Measurements from ENCODE around the gene CYP19A1. TPM values are rescaled to one million over a fixed set of nuclear protein-coding genes. Genes with fewer than 3 reads are reported as not detected.
A peak's percentile ranks its signal among the peaks of the same experiment; 100 is the strongest.

The CYP19A1 gene
- total RNA-seq, 2 experiments from 2014 or later: not detected

DNA sequence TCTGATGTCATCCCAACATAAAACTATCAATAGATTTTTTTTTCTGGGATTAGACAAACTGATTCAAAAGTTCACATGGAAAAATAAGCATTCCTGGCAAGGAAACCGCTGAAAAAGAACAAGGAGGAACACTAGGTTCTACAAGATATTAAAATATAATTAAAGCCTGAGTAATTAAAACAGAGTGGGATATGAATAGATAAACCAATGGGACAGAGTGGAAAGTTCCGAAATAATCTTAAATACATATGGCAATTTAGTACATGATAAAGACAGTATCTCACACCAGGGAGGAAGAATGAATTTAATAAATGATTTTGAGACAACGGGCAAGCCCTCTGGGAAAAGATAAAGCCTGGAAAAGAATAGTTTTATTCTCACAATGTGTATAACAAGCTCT, 7.7 kb upstream of the CYP19A1 start:
- H3K9me3 Mint-ChIP-seq: no peaks in the 10 kb centered on the region
- peaks cover 22% of the 10 kb centered on the region for H3K27me3 Mint-ChIP-seq
- no peak overlapping the region for H3K4me3 Mint-ChIP-seq
- H3K27ac Mint-ChIP-seq: no peak overlapping the region
- no peaks in the 10 kb centered on the region for H3K4me1 Mint-ChIP-seq
- no peak for DNase-seq
- H3K36me3 Mint-ChIP-seq: no peaks in the 10 kb centered on the region

GRCh38 chr15:51343466-51343865, 5.1 kb upstream of the CYP19A1 start:
- peaks cover 37% of the 10 kb centered on the region for H3K27me3 Mint-ChIP-seq

GRCh38 chr15:51342227-51342999, 4.0 kb upstream of the CYP19A1 start:
- Mint-ChIP-seq H3K4me1 (no peaks in the 10 kb centered on the region), H3K36me3 (no peaks in the 10 kb centered on the region), H3K27me3 (peaks cover 39% of the 10 kb centered on the region), H3K4me3 (no peak overlapping the region), H3K9me3 (no peaks in the 10 kb centered on the region), H3K27ac (no peak overlapping the region)
- DNase-seq: no peak

More at GRCh38 chr15:51343466-51343865, 5.1 kb upstream of the CYP19A1 start:
- no peak for DNase-seq
- no peaks in the 10 kb centered on the region for H3K36me3 Mint-ChIP-seq
- no peaks in the 10 kb centered on the region for H3K4me1 Mint-ChIP-seq
- H3K4me3 Mint-ChIP-seq: no peak overlapping the region
- no peak overlapping the region for H3K27ac Mint-ChIP-seq
- no peaks in the 10 kb centered on the region for H3K9me3 Mint-ChIP-seq

- Mint-ChIP-seq H3K9me3 (no peaks in the 10 kb centered on the region), H3K4me1 (no peaks in the 10 kb centered on the region), H3K27me3 (peaks cover 39% of the 10 kb centered on the region)
Measured at GRCh38 chr15:51341366-51342226, 3.2 kb upstream of the CYP19A1 start, which contains the start of gene GLDN. TSS of gene GLDN (plus strand) at chr15:51341655. CDS start at chr15:51341685, 30 bp downstream.

GRCh38 chr15:51335538-51336410, 2.6 kb downstream of the CYP19A1 start:
- DNase-seq: no peak
- no peak overlapping the region for H3K4me3 Mint-ChIP-seq
- no peaks in the 10 kb centered on the region for H3K36me3 Mint-ChIP-seq
- H3K4me1 Mint-ChIP-seq: no peaks in the 10 kb centered on the region
- no peaks in the 10 kb centered on the region for H3K9me3 Mint-ChIP-seq
- peaks cover 16% of the 10 kb centered on the region for H3K27me3 Mint-ChIP-seq
- H3K27ac Mint-ChIP-seq: no peak overlapping the region

More at GRCh38 chr15:51341366-51342226, 3.2 kb upstream of the CYP19A1 start, which contains the start of gene GLDN:
- Mint-ChIP-seq H3K36me3 (no peaks in the 10 kb centered on the region), H3K27ac (no peak within 1 kb of the TSS), H3K4me3 (no peak within 1 kb of the TSS)
- DNase-seq: peak; percentile 1

GRCh38 chr15:51335087-51335486, 3.3 kb downstream of the CYP19A1 start:
- H3K27ac Mint-ChIP-seq: no peak overlapping the region
- H3K27me3 Mint-ChIP-seq: peaks cover 9% of the 10 kb centered on the region
- no peaks in the 10 kb centered on the region for H3K4me1 Mint-ChIP-seq
- H3K36me3 Mint-ChIP-seq: no peaks in the 10 kb centered on the region
- no peak overlapping the region for H3K4me3 Mint-ChIP-seq
- DNase-seq: no peak
- H3K9me3 Mint-ChIP-seq: no peaks in the 10 kb centered on the region

GRCh38 chr15:51334011-51334451, 4.4 kb downstream of the CYP19A1 start:
- no peaks in the 10 kb centered on the region for H3K9me3 Mint-ChIP-seq
- peaks cover 9% of the 10 kb centered on the region for H3K27me3 Mint-ChIP-seq
- no peak for DNase-seq
- H3K4me1 Mint-ChIP-seq: no peaks in the 10 kb centered on the region
- no peak overlapping the region for H3K27ac Mint-ChIP-seq
- no peaks in the 10 kb centered on the region for H3K36me3 Mint-ChIP-seq
- no peak overlapping the region for H3K4me3 Mint-ChIP-seq

DNA sequence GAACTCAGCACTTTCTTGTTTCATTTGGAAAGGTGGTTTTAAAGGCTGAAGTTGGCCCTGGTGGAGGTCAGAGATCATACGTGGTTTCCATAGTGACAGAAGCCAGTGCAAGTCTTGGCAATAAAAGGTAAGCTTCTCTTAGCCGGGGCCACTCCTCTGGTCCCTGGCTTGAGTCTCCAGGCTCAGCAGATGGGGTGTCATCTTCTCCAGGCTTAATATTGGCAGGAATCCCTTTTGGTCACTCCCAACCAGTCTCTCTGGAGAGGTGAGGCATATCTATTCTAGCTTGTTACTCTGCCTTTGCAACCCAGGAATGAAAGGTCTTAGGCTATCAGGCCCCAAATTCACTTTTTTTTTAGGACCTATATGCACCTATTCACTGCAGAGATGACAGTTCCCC, 4.8 kb downstream of the CYP19A1 start:
- H3K4me1 Mint-ChIP-seq: no peaks in the 10 kb centered on the region
- no peak overlapping the region for H3K27ac Mint-ChIP-seq
- no peak overlapping the region for H3K4me3 Mint-ChIP-seq
- H3K9me3 Mint-ChIP-seq: no peaks in the 10 kb centered on the region
- no peaks in the 10 kb centered on the region for H3K36me3 Mint-ChIP-seq
- no peak for DNase-seq
- H3K27me3 Mint-ChIP-seq: peaks cover 8% of the 10 kb centered on the region

- Mint-ChIP-seq H3K36me3 (no peaks in the 10 kb centered on the region), H3K27me3 (peaks cover 6% of the 10 kb centered on the region), H3K27ac (no peak overlapping the region), H3K4me1 (no peaks in the 10 kb centered on the region), H3K9me3 (no peaks in the 10 kb centered on the region), H3K4me3 (no peak overlapping the region)
- no peak for DNase-seq
Measured at GRCh38 chr15:51332206-51333147, 5.9 kb downstream of the CYP19A1 start.

- H3K4me1 Mint-ChIP-seq: no peaks in the 10 kb centered on the region
- no peaks in the 10 kb centered on the region for H3K36me3 Mint-ChIP-seq
- no peak overlapping the region for H3K4me3 Mint-ChIP-seq
- no peak overlapping the region for H3K27ac Mint-ChIP-seq
- peaks cover 10% of the 10 kb centered on the region for H3K27me3 Mint-ChIP-seq
- H3K9me3 Mint-ChIP-seq: no peaks in the 10 kb centered on the region
- DNase-seq: no peak
Measured at GRCh38 chr15:51331141-51331540, 7.3 kb downstream of the CYP19A1 start.

DNA sequence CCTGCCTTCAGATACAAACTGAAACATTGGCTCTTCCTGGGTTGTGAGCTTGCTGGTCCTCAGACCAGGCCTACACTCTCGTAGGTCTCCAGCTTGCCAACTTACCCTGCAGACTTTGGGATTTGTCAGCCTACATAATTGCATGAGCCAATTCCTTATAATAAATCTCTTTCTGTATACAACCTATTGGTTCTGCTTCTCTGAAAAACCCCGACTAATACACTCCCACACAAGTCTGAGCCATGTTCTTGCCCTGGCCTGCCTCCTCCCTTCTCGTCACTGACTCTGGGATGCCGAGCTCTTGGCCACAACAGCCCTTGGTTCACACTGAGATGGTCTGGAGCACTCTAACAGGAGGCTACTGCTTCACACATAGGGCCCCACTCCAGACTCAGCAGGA, 9.5 kb downstream of the CYP19A1 start:
- Mint-ChIP-seq H3K4me3 (no peak overlapping the region), H3K36me3 (no peaks in the 10 kb centered on the region), H3K4me1 (no peaks in the 10 kb centered on the region), H3K27ac (no peak overlapping the region), H3K27me3 (peaks cover 10% of the 10 kb centered on the region), H3K9me3 (no peaks in the 10 kb centered on the region)
- no peak for DNase-seq

DNA sequence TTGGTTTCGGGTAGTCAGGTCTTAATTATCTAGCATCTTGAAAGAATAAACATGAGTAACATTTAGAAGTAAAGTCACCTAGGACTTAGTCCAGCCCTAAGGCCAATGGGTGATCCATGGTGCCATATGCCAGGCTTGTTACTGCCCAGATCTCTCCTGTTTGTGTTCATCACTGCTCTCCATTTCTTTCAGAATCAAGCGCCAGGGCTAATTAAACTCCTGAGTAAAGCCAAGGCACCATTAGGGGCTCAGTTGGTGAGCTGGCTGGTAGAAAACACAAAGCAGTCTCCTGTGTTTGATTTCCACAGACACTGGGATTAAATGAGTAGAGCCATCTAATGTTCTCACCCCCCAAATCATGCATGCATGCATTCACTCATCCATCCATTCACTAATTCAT, 11.3 kb downstream of the CYP19A1 start:
- H3K27ac Mint-ChIP-seq: no peak overlapping the region
- no peaks in the 10 kb centered on the region for H3K9me3 Mint-ChIP-seq
- peaks cover 16% of the 10 kb centered on the region for H3K27me3 Mint-ChIP-seq
- H3K4me3 Mint-ChIP-seq: no peak overlapping the region
- no peaks in the 10 kb centered on the region for H3K4me1 Mint-ChIP-seq
- no peaks in the 10 kb centered on the region for H3K36me3 Mint-ChIP-seq
- DNase-seq: no peak

- H3K27me3 Mint-ChIP-seq: peaks cover 16% of the 10 kb centered on the region
- H3K4me3 Mint-ChIP-seq: no peak overlapping the region
- H3K27ac Mint-ChIP-seq: no peak overlapping the region
- H3K4me1 Mint-ChIP-seq: no peaks in the 10 kb centered on the region
- no peaks in the 10 kb centered on the region for H3K9me3 Mint-ChIP-seq
- DNase-seq: no peak
- no peaks in the 10 kb centered on the region for H3K36me3 Mint-ChIP-seq
Measured at GRCh38 chr15:51325167-51325566, 13.2 kb downstream of the CYP19A1 start.

- H3K36me3 Mint-ChIP-seq: no peaks in the 10 kb centered on the region
- no peaks in the 10 kb centered on the region for H3K4me1 Mint-ChIP-seq
- no peak for DNase-seq
- H3K27ac Mint-ChIP-seq: no peak overlapping the region
- H3K27me3 Mint-ChIP-seq: peaks cover 21% of the 10 kb centered on the region
- no peak overlapping the region for H3K4me3 Mint-ChIP-seq
- no peaks in the 10 kb centered on the region for H3K9me3 Mint-ChIP-seq
Measured at GRCh38 chr15:51323749-51324148, 14.6 kb downstream of the CYP19A1 start.

Measured in activated naive CD8-positive, alpha-beta T cell treated with anti-CD3 and anti-CD28 coated beads for 36 hours (primary cell).